CD4-positive, alpha-beta T cell treated with Interleukin-6 at 100 ng/mL for 8 hours (primary cell): ENCODE data around the gene DHFR.
"Not testable (repeated sequence)": the region's sequence is repeated elsewhere in the genome, so short reads cannot be mapped to it uniquely, and the experiment has no call there.

Source experiments
- DNase-seq: peaks from one replicate; pipeline ENCODE4 v3.0.0-alpha.2; 2020; ENCODE audit warnings: mixed read lengths, low spot score

The DHFR gene

DNA sequence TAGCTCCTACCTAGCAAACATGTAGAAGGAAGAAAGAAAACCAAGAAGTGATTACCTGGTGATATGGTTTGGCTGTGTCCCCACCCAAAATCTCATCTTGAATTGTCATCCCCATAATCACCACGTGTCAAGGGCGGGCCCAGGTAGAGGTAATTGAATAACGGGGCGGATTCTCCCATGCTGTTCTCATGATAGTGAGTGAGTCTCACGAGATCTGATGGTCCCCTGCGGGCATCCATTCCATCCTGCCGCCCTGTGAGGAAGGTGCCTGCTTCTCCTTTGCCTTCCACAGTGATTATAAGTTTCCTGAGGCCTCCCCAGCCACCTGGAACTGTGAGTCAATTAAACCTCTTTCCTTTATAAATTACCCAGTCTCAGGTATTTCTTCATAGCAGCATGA lies 57.3 kb downstream of the DHFR start:
- DNase-seq = no peak

DNA sequence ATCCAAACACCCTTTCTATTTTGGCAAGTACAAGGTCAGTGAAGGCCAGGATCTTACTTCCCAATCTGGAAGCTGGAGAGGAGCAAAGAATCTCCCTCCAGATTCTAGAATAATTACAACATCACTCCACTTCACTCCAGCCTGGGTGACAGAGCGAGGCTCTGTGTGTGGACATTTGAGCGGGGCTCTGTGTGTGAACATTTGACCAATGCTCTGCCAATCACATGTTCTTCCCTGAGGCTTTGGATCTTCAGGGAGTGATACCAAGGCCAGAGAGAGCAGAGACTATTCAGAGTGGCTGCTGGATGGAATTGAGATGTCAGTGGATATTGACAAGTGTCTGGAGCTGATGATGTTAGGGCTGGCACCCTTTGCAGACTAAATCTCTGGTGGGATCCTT lies 60.0 kb downstream of the DHFR start:
- DNase-seq = no peak

DNA sequence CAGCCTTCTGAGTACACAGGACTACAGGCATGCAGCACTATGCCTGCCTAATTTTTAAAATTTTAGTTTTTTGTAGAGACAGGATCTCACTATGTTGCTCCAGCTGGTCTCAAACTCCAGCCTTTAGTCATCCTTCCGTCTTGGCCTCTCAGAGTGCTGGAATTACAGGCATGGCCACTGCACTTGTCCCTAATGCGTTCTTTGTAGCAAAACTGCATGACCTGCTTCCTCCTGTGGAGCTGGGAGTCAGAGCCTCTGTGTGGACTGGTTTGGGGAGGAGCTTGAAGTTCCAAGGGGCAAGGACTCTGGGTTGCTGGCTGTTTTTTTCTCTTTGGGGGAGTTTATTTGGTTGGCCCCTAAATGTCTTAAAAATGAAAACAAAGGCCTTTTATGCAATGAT lies 62.0 kb downstream of the DHFR start:
- DNase-seq = no peak

DNA sequence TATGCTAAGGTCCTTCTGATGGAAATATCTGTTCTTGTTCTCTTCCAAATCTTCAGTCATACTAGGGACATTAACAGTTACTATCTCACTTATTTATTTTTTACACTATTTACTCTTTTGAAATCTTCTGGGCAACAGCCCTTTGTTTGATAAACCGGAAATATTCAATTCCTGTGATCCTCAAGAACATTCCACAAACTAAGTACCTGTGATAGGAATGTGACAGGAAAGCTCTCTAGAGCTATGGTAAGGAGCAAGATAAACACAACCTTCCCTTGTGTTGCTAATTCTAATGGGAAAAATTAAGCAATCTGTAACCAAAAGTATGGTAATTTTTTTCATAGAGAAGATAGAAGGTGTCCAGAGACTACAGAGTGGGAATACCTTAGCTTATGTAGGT lies 62.7 kb downstream of the DHFR start:
- DNase-seq = no peak

- DNase-seq = no peak
These were observed 63.4 kb downstream of the DHFR start for GRCh38 chr5:80591352-80591751.

- DNase-seq = no peak
These were observed 64.0 kb downstream of the DHFR start for GRCh38 chr5:80590766-80591165.

GRCh38 chr5:80588858-80589540 lies 65.8 kb downstream of the DHFR start:
- DNase-seq = no peak

DNA sequence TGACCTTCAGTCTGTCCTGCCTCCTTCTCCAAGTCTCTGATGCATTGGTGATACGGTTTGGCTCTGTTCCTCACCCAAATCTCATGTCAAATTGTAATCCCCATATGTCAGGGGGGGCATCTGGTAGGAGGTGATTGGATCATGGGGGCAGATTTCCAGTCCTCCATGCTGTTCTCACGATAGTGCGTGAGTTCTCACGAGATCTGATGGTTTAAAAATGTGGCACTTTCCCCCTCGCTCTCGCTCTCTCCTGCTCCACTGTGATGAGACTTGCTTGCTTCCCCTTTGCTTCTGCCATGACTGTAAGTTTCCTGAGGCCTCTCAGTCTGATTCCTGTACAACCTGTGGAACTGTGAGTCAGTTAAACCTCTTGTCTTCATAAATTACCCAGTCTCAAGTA lies 70.0 kb downstream of the DHFR start:
- no peak for DNase-seq

DNA sequence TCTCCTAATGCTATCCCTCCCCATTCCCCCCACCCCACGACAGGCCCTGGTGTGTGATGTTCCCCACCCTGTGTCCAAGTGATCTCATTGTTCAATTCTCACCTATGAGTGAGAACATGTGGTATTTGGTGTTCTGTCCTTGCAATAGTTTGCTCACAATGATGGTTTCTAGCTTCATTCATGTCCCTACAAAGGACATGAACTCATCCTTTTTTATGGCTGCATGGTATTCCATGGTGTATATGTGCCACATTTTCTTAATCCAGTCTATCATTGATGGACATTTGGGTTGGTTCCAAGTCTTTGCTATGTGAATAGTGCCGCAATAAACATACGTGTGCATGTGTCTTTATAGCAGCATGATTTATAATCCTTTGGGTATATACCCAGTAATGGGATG lies 74.5 kb downstream of the DHFR start:
- DNase-seq = not testable (repeated sequence)

- no peak for DNase-seq
These were observed 75.7 kb downstream of the DHFR start for GRCh38 chr5:80579050-80579449.

GRCh38 chr5:80577707-80578106 lies 77.1 kb downstream of the DHFR start:
- DNase-seq = no peak

DNA sequence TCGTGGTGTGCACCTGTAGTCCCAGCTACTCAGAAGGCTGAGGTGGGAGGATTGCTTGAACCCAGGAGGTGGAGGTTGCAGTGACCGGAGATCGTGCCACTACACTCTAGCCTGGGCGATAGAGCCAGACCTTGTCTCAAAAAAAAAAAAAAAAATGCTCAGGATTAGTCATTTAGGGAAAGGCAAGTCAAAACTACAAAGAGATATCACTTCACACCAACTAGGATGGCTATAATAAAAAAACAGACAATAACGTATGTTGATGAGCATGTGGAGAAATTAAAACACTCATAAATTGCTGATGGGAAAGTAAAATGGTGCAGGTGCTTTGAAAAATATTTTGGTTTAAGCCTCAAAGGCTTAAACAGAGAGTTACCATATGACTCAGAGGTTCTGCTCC lies 78.4 kb downstream of the DHFR start:
- DNase-seq = no peak
